ENCODE results near the gene EYS. TPM values are rescaled to one million over a fixed set of nuclear protein-coding genes. Genes with fewer than 3 reads are reported as not detected.
A peak's percentile ranks its signal among the peaks of the same experiment; 100 is the strongest.

EYS gene
- total and polyA plus RNA-seq, 8 donors, result 0.24 to 0.85 (median 0.55) TPM

DNA sequence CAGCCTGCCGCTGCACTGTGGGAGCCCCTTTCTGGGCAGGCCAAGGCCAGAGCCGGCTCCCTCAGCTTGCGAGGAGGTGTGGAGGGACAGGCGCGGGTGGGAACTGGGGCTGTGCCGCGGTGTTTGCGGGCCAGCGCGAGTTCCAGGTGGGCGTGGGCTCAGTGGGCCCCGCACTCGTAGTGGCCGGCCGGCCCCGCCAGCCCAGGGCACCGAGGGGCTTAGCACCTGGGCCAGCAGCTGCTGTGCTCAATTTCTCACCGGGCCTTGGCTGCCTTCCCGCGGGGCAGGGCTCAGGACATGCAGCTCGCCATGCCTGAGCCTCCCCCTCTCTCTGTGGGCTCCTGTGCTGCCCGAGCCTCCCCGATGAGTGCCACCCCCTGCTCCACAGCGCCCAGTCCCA, 1683.3 kb downstream of the EYS start:
- intact Hi-C loops (cut with DNase I), result no loop called here
- Histone ChIP-seq H3K4me1 (no peaks in the 10 kb centered on the region), H3K36me3 (no peaks in the 10 kb centered on the region), H3K4me3 (no peak overlapping the region), H3K9me3 (peaks cover 0 to 17% of the 10 kb centered on the region in 2 donors), H3K27me3 (no peaks in the 10 kb centered on the region), H3K27ac (no peak overlapping the region)
- no peak for DNase-seq
- no peak for ATAC-seq
- TF ChIP-seq, protein P1, sequence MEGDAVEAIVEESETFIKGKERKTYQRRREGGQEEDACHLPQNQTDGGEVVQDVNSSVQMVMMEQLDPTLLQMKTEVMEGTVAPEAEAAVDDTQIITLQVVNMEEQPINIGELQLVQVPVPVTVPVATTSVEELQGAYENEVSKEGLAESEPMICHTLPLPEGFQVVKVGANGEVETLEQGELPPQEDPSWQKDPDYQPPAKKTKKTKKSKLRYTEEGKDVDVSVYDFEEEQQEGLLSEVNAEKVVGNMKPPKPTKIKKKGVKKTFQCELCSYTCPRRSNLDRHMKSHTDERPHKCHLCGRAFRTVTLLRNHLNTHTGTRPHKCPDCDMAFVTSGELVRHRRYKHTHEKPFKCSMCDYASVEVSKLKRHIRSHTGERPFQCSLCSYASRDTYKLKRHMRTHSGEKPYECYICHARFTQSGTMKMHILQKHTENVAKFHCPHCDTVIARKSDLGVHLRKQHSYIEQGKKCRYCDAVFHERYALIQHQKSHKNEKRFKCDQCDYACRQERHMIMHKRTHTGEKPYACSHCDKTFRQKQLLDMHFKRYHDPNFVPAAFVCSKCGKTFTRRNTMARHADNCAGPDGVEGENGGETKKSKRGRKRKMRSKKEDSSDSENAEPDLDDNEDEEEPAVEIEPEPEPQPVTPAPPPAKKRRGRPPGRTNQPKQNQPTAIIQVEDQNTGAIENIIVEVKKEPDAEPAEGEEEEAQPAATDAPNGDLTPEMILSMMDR (IDR thresholded peaks at IDR 0.05), result no peak

DNA sequence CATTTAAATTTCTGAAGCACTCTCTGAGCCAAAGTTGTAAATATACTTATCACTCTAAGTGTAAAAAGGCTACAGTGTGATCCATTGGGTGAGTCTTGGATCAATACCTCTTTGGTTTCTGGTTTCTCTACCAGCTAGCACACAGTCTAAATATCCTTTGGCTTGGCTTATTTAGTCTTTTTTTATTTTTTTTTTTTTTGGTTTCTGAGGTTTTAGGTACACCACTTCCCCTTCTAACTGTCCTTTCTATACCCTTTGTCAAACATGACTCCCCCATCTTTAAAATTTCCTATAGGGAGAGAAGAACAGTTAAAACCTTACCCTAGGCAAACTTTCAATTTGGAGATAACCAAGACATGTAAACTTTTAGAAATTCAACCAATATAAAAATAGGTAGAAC, 1692.4 kb downstream of the EYS start:
- no peaks in the 10 kb centered on the region for H3K9me3 ChIP-seq
- H3K27me3 ChIP-seq, result no peaks in the 10 kb centered on the region
- TF ChIP-seq, protein P1 (IDR thresholded peaks at IDR 0.05), result no peak
- H3K4me3 ChIP-seq, result no peak overlapping the region
- ATAC-seq, result no peak
- no peak overlapping the region for H3K27ac ChIP-seq
- H3K36me3 ChIP-seq, result no peaks in the 10 kb centered on the region
- H3K4me1 ChIP-seq, result no peaks in the 10 kb centered on the region
- DNase-seq, result no peak
- intact Hi-C loops (cut with DNase I), result no loop called here

- DNase-seq, result peak in 2 of 4 donors; percentile 61 to 68
- H3K4me3 ChIP-seq, result no peak overlapping the region
- no peaks in the 10 kb centered on the region for H3K36me3 ChIP-seq
- H3K27ac ChIP-seq, result no peak overlapping the region
- intact Hi-C loops (cut with DNase I), result no loop called here
- TF ChIP-seq, protein P1 (IDR thresholded peaks at IDR 0.05), result no peak
- H3K9me3 ChIP-seq, result no peaks in the 10 kb centered on the region
- no peaks in the 10 kb centered on the region for H3K27me3 ChIP-seq
- ATAC-seq, result no peak
- H3K4me1 ChIP-seq, result no peaks in the 10 kb centered on the region
These were observed 1694.0 kb downstream of the EYS start for GRCh38 chr6:64013011-64013410.

GRCh38 chr6:64012351-64013001, 1694.5 kb downstream of the EYS start:
- TF ChIP-seq, protein P1 (IDR thresholded peaks at IDR 0.05), result peak in 1 of 2 donors; percentile 43
- Histone ChIP-seq H3K27ac (no peak overlapping the region), H3K36me3 (no peaks in the 10 kb centered on the region), H3K9me3 (no peaks in the 10 kb centered on the region), H3K27me3 (no peaks in the 10 kb centered on the region), H3K4me1 (no peaks in the 10 kb centered on the region), H3K4me3 (no peak overlapping the region)
- intact Hi-C loops (cut with DNase I), result no loop called here
- DNase-seq, result peak in 2 of 4 donors; percentile 71 to 84
- peak; percentile 82 for ATAC-seq

- intact Hi-C loops (cut with DNase I), result no loop called here
- H3K9me3 ChIP-seq, result no peaks in the 10 kb centered on the region
These were observed 1696.4 kb downstream of the EYS start for GRCh38 chr6:64010666-64011065.

More at GRCh38 chr6:64010666-64011065, 1696.4 kb downstream of the EYS start:
- no peak overlapping the region for H3K27ac ChIP-seq
- TF ChIP-seq, protein P1 (IDR thresholded peaks at IDR 0.05), result no peak
- H3K36me3 ChIP-seq, result no peaks in the 10 kb centered on the region
- no peak for DNase-seq
- H3K27me3 ChIP-seq, result no peaks in the 10 kb centered on the region
- H3K4me1 ChIP-seq, result no peaks in the 10 kb centered on the region
- ATAC-seq, result no peak
- no peak overlapping the region for H3K4me3 ChIP-seq

Measured in left lung (tissue), 10 donors.